NB4 (cell line): Measurements from ENCODE around the gene GPR39.

Experiments
- POLR2A ChIP-seq: IDR thresholded peaks from 2 replicates; pipeline ENCODE4 v1.6.1; 2011; ENCODE audit warnings: mild to moderate bottlenecking; ENCODE audit not compliant: insufficient read length; ENCODE audit errors: extremely low read depth
- TF ChIP-seq, protein P1 (sequence below): IDR thresholded peaks from 2 replicates; pipeline ENCODE4 v1.6.1; 2011; ENCODE audit warnings: low read depth, low read length

- no peak for TF ChIP-seq POLR2A
- TF ChIP-seq, protein P1, sequence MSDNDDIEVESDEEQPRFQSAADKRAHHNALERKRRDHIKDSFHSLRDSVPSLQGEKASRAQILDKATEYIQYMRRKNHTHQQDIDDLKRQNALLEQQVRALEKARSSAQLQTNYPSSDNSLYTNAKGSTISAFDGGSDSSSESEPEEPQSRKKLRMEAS, result no peak
These were observed 25.7 kb downstream of the GPR39 start for GRCh38 chr2:132442278-132442677.
